ENCODE data around the gene MRPL33.

Gene MRPL33

GRCh38 chr2:27771548-27772335 lies at the start of gene MRPL33:
Gene MRPL33 (plus strand): TSS chr2:27771719. CDS start chr2:27771778, 59 bp downstream.
- DNase-seq = peak; percentile 95

- no peak for DNase-seq
Measured at GRCh38 chr2:27721884-27722485, 49.5 kb upstream of the MRPL33 start.

DNA sequence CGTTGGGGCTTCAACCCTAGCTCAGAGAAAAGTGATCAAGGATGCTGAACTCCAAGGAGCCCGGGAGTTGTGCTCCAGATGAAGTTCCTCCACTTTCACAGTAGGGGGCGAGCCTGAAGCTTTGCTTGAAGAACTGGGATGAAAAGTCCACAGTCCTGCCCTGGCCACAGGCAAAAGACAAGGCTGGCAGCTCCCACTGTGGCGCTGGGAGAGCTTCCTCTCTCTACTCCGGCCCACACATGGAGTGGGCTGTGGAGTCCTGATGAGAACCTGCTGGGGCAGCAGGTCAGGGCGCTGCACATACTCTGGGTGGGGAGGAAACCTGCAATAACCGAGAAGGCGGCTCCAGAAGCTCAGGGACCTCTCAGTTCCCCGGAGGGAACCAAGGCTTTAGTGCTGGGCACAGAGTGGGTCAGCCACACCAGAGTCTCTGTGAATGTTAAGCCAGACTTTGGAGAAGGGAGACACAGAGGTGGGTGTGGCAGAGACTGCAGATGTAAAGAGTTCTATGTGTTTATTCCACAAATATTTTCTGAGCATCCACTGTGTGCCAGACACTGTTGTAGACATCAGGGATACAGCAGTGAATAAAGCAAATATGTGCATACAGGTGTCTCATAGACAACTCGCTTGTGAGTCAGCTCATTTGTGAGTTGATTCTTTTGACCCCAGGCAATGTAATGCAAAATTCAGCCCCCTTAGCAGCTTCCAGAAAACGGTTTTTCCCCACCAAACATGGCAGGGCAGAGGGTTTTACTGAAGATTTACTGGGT lies 48.0 kb upstream of the MRPL33 start:
- DNase-seq = no peak

DNA sequence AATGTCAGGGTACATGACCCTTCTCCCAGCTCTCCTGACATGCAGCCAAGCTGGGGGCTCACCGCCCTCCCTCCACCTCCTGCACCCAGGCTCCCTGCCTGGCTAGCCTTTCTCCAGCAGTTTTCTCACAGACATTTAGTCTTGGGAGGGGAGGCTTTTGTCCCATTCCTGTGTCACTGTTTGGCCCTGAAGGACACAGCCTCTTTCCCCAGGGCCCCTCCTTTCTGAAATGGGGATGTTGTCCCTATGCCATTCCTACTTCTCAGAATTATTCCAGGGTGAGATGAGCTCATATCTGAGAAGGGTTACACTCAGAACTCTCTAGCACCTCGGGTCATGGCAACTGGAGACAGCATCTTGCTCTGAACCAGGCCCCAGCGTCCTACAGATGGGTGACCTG lies 47.3 kb upstream of the MRPL33 start:
- DNase-seq = no peak

- DNase-seq = no peak
Measured at GRCh38 chr2:27724905-27725701, 46.4 kb upstream of the MRPL33 start.

DNA sequence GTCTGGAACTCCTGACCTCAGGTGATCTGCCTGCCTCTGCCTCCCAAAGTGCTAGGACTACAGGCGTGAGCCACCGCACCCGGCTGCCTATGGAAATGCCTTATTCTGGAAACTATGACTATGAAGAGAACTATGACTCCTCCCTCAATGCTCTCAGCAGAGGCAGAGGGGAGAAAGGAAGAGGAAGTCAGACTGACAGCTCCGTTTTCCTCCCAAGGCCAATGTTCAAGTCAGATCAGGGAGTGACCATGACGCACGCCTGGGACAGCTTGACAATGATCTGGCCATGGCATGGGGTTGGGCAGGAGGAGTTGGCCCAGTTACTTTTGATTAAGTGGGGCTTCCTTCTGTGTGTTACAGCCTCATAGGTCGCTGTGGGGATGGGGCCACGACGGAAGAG lies 44.3 kb upstream of the MRPL33 start:
- DNase-seq = no peak

GRCh38 chr2:27728081-27728858 lies 43.2 kb upstream of the MRPL33 start:
- no peak for DNase-seq

- no peak for DNase-seq
Measured at GRCh38 chr2:27729198-27729597, 42.3 kb upstream of the MRPL33 start.

DNA sequence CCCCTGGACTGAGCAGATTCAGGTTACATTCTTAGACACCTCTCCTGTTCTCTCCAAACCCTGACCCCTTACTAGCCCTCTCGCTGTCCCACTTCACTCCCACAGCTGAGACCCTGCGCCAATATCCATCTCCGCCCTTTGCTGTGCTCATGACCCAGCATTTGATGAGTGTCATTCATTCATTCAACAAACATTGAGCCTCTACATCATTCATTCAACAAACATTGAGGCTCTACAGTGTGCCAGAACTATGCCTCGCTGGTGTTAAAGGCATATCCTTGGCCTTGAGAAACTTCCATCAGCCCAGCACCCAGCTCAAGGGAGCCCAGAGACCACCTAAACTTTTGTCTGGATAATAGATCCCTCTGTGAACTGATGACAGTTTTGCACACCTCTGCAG lies 41.9 kb upstream of the MRPL33 start:
- no peak for DNase-seq

DNA sequence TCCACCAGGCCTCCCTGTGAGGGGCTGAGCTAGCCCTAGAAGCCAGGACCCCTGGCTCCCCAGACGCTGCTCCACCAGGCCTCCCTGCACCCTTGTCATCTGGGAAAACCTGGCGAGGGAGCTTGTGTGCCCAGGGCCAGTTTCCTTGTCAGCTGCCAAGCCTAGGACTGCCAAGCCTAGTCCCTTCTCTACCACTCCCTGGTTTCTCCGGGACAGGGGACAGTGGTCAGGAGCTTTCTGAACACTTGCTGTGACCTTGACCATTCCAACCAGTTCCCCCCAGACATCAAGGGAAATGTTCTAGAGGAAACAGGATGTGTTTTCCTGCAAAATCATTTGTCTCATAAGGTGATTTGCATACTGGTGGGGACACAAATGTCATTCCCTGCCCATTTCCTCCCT lies 41.3 kb upstream of the MRPL33 start:
- no peak for DNase-seq

- no peak for DNase-seq
Measured at GRCh38 chr2:27730980-27731691, 40.4 kb upstream of the MRPL33 start.

DNA sequence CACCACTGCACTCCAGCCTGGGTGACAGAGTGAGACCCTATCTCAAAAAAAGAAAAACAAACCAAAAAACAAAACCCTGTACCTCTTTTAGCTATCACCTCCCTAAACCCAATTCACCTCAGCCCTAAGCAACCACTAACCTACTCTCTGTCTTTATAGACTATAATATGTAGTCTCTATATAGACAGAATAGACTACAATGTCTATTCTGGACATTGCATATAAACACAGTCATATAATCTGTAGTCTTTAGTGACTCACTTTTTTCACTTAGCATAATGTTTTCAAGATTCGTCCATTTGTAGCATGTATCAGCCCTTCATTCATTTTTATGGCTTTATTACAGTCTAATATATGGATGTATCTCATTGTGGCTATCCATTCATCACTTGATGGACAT lies 37.2 kb upstream of the MRPL33 start:
- DNase-seq = no peak

DNA sequence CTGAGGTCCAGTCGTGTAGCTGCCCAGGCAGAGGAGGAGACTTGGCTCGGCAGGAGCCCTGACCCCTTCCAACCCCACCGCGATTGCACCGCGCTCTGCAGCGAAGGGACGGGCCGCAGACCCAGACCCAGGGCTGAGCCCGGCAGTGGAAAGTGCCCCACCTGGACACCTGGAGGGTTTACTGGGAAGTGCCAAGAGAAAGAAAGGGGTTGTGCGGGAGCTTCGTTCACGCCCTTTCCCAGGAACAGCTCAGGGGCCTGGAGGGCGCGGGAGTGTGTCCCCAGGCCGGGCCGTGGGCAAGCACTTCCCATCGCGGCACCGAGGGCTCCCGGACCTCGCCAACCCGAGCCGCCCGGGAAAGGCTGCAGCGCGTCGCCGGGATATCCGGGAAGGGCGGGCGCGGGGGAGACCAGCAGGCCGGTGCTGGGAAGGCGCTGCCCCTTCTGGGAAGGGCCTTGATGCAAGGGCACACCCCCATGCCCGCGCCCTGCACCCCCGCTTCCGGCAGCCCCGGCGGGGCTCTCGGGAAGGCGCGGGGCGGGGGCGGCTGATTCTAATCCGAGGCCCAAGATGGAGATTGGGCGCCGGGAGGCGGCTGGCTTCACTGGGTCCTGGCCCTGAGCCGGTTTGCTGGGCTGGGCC lies 36.1 kb upstream of the MRPL33 start:
- peak; percentile 77 for DNase-seq

DNA sequence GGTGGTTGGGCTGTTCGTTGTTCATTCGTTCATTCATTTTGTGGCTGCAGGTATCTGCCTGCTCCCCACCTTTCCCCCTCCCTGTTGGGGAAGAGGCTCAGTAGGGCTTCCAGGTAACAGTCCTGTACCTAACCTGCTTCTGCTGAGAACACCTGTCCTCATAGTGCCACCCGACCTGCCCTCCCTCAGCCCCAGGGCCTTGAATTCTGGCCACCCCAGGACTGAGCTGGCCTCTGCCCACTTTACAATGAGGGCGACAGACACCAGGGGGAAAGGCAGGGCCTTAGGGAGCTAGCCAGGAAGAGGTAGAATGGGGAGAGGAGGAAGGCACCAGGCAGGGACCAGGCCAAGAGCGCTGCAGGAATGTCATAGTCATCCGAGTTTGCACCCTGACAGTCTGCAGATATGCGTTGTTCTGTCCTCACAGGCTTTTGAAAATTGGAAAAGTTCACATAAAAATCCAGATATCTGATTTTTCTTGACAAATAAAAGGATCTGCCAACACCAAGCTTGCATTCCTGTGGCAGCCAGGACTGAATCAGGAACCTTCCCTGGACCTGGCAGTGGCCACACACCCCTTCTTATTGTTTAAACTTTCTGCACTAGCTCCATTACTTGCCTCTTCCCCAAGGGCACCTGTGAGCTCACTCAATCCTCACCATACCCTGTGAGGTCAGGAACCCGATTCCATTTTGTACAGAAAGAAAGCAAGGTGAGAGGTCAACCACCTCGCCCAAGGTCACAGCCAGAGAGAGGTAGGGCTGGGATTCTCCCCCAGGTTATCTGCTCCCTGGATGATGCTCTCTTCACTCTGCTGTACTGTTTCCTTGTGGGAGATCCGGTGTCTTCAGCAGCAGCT lies 35.3 kb upstream of the MRPL33 start:
- no peak for DNase-seq

- DNase-seq = no peak
Measured at GRCh38 chr2:27736890-27737204, 34.7 kb upstream of the MRPL33 start.

- DNase-seq = no peak
Measured at GRCh38 chr2:27737676-27738348, 33.7 kb upstream of the MRPL33 start.

DNA sequence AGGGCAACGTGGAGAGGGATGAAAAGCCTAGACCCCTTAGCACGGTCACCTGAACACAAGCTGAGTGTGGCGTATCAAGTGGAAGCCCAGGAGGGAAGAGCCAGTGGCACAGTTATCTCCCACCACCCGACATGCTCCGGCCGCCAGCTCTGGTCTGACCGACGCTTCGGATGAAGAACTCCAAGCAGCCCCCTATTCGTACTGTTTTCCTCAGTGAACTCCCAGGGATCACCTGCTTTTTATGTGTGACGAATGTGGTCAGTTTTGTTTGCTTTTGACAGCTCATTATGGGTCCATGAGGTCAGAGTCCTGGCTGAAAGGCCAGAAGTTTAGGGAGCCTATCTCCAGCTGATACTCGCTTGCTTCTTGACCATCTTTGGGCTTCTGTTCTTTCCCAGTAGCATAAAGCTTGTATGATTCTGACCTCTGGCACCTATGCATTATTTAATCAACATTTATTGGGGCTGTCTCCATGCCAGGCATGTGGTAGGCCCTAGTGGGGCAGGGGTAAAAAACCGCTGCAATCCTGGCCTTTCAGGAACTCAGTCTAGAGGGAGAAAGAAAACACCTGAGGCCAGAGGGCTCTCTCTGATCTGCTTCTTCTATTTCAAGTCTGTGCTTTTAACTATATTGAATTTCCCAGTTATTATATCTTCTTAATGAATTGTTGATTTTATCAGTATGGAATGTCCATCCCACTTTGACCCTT lies 33.0 kb upstream of the MRPL33 start:
- DNase-seq = no peak

- no peak for DNase-seq
Measured at GRCh38 chr2:27739058-27739373, 32.5 kb upstream of the MRPL33 start.

DNA sequence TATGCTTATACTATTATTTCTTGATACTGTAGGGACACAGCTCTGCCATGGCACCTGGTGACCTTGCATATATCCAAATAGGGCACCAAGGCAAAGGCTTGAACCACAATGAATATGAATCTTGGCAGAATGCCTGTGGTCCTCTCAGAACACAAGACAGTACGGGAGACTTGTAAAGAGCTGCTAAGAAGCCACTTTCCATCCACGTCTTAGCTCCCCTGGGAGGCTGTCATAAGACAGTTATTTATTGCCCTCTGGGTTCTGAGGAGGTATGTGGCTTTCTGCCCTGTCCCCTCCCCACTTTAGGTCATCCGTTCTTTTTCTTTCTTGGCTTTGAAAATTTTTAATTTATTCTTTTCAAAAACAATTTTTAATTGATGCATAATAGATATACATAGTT lies 29.8 kb upstream of the MRPL33 start:
- DNase-seq = no peak

Data from stimulated activated CD4-positive, alpha-beta T cell treated with anti-CD3 and anti-CD28 coated beads, Interleukin-4, amount 100 ng/mL, for 1 hour (primary cell).